Glomerular visceral epithelial cell (primary cell): ENCODE data around the gene ZNF451.

Experiments used
- DNase-seq: peaks from one replicate; pipeline ENCODE4 v3.0.0-alpha.2; 2016; ENCODE audit errors: extremely low spot score

Gene ZNF451

GRCh38 chr6:57207872-57208271, 117.9 kb downstream of the ZNF451 start:
- DNase-seq: no peak

DNA sequence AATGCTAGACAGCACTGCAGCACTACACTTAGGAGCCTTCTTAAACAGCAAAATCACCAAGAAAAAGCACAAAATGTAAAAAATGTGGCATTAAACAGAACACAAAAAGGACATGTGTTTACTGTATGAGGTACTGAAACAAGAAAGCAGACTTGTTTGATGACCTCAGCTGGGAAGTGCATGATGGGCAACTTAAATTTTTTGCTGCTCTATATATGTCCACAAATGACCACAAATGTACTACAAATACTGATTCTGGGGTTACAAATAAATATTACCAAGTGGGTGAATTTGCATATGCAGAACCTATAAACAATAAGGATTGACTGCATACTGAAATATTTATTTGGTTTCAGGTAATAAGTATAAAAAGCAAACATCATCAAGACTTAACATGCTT, 119.0 kb downstream of the ZNF451 start:
- DNase-seq: no peak

DNA sequence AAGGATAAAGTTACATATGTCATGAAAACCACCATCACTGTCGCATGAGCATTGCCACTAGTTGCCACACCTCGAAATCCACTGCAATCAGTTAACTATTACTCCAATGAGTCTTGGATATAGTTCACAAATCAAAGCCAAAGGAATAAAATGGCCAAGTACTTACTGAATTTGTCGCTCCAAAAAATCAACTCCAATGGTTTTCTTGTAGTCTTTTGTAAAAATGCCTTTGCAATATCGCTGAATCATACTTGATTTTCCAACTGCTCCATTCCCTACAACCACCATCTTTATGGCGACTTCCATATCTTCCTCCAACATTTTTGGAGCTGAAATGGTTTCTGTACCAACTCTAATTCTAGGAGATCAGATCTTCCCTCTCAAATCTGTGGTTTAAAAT, 120.1 kb downstream of the ZNF451 start:
- no peak for DNase-seq

GRCh38 chr6:57215260-57215659, 125.3 kb downstream of the ZNF451 start:
- DNase-seq: no peak

DNA sequence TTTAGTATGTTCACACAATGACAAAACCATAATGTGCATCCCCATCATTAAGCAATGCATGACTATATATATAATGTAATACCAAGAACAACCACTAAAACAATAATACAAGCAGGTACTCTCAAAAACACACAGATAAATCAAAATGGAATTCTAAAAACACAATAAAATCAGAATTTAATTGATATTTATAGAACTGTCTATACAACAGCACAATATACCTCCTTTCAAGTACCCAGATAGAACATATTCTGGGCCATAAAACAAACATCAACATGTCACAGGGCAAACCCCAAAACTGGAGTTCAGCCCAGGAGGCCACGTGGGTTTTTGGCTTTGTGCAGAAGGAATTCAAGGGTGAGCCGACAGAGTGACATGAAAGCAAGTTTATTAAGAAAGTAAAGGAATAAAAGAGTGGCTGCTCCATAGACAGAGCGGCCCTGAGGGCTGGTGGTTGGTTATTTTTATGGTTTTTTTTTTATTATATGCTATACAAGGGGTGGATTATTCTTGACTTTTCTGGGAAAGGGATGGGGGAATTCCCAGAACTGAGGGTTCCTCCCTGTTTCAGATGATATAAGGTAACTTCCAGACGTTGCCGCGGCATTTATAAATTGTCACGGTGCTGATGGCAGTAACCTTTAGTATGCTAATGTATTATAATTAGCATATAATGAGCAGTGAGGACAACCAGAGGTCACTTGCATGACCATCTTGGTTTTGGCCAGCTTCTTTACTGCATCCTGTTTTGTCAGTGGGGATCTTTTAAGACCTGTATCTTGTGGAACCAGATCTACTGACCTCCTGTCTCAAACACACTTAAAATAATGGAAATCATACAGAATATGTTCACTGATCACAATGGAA, 126.5 kb downstream of the ZNF451 start:
- no peak for DNase-seq

DNA sequence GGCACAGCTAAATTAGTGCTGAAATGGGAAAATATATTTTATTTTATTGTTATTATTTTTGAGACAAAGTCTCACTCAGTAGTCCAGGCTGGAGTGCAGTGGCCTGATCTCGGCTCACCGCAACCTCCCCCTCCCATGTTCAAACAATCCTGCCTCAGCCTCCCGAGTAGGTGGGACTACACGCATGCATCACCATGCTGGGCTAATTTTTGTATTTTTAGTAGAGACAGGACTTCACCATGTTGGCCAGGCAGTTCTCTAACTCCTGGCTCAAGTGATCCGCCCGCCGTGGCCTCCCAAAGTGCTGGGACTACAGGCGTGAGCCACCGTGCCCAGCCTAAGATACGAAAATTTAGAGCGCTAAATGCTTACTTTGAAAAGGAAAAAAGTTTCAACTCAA, 127.3 kb downstream of the ZNF451 start:
- DNase-seq: no peak
